NB4 (cell line): Measurements from ENCODE around the gene PATJ.

ENCODE experiments used
- MYC ChIP-seq: IDR thresholded peaks from 2 replicates; pipeline ENCODE4 v1.6.1; 2011; ENCODE audit warnings: low read depth, low read length
- POLR2A ChIP-seq: IDR thresholded peaks from 2 replicates; pipeline ENCODE4 v1.6.1; 2011; ENCODE audit warnings: mild to moderate bottlenecking; ENCODE audit not compliant: insufficient read length; ENCODE audit errors: extremely low read depth
- TF ChIP-seq, protein P1 (sequence below): IDR thresholded peaks from 2 replicates; pipeline ENCODE4 v1.6.1; 2011; ENCODE audit warnings: low read depth, low read length
- TF ChIP-seq, protein P2 (sequence below): IDR thresholded peaks from one replicate; pipeline ENCODE4 v1.5.1; 2012; ENCODE audit warnings: low read depth, low read length

DNA sequence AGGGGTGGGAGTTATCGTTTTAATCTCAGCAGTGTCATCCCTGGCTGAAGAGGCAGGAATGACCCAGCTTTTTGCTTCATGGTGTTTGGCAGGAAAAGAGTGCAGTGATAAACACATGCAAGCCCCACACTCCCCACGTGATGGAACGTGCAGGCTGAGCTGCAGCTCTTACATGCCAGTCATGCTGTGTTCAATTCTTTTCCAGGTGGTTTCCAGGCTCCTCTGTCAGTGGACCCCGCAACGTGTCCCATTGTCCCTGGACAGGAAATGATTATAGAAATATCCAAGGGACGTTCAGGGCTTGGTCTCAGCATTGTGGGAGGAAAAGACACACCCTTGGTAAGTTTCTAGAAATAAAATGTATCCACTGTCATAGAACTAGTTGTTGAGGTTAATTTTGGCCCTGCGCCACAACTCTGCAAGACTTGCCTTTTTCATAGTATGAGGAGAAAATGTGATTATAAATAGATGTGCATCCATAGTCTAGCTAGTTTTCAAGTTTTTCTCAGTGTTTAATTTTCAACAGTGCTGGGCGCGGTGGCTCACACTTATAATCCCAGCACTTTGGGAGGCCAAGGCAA lies 342.1 kb downstream of the PATJ start:
- TF ChIP-seq, protein P1, sequence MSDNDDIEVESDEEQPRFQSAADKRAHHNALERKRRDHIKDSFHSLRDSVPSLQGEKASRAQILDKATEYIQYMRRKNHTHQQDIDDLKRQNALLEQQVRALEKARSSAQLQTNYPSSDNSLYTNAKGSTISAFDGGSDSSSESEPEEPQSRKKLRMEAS = no peak
- TF ChIP-seq, protein P2, sequence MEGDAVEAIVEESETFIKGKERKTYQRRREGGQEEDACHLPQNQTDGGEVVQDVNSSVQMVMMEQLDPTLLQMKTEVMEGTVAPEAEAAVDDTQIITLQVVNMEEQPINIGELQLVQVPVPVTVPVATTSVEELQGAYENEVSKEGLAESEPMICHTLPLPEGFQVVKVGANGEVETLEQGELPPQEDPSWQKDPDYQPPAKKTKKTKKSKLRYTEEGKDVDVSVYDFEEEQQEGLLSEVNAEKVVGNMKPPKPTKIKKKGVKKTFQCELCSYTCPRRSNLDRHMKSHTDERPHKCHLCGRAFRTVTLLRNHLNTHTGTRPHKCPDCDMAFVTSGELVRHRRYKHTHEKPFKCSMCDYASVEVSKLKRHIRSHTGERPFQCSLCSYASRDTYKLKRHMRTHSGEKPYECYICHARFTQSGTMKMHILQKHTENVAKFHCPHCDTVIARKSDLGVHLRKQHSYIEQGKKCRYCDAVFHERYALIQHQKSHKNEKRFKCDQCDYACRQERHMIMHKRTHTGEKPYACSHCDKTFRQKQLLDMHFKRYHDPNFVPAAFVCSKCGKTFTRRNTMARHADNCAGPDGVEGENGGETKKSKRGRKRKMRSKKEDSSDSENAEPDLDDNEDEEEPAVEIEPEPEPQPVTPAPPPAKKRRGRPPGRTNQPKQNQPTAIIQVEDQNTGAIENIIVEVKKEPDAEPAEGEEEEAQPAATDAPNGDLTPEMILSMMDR = no peak
- TF ChIP-seq POLR2A (no peak), MYC (no peak)
